Activated naive CD8-positive, alpha-beta T cell (primary cell): ENCODE results near the gene EPHA6.

ENCODE experiments used
- H3K27ac Mint-ChIP-seq: one replicate; pipeline ENCODE4 v1.8.0; 2021; ENCODE audit warnings: mixed read lengths
- H3K27me3 Mint-ChIP-seq: one replicate; pipeline ENCODE4 v1.8.0; 2021; ENCODE audit warnings: mixed read lengths
- H3K36me3 Mint-ChIP-seq: one replicate; pipeline ENCODE4 v1.8.0; 2021; ENCODE audit warnings: mixed read lengths
- H3K4me1 Mint-ChIP-seq: one replicate; pipeline ENCODE4 v1.8.0; 2021; ENCODE audit warnings: low read depth, mixed read lengths
- H3K4me3 Mint-ChIP-seq: one replicate; pipeline ENCODE4 v1.8.0; 2021; ENCODE audit warnings: mild to moderate bottlenecking, mixed read lengths
- H3K9me3 Mint-ChIP-seq: one replicate; pipeline ENCODE4 v1.8.0; 2021; ENCODE audit warnings: low read depth, mixed read lengths

The EPHA6 gene

GRCh38 chr3:97658668-97659285, 844.4 kb downstream of the EPHA6 start:
- no peaks in the 10 kb centered on the region for H3K9me3 Mint-ChIP-seq
- H3K27ac Mint-ChIP-seq = no peak overlapping the region

GRCh38 chr3:97662264-97662663, 847.9 kb downstream of the EPHA6 start:
- Mint-ChIP-seq H3K9me3 (no peaks in the 10 kb centered on the region), H3K27ac (no peak overlapping the region), H3K4me1 (no peaks in the 10 kb centered on the region), H3K36me3 (no peaks in the 10 kb centered on the region), H3K4me3 (no peak overlapping the region), H3K27me3 (peaks cover 2% of the 10 kb centered on the region)

More at GRCh38 chr3:97658668-97659285, 844.4 kb downstream of the EPHA6 start:
- Mint-ChIP-seq H3K27me3 (no peaks in the 10 kb centered on the region), H3K4me3 (no peak overlapping the region), H3K36me3 (no peaks in the 10 kb centered on the region), H3K4me1 (no peaks in the 10 kb centered on the region)

DNA sequence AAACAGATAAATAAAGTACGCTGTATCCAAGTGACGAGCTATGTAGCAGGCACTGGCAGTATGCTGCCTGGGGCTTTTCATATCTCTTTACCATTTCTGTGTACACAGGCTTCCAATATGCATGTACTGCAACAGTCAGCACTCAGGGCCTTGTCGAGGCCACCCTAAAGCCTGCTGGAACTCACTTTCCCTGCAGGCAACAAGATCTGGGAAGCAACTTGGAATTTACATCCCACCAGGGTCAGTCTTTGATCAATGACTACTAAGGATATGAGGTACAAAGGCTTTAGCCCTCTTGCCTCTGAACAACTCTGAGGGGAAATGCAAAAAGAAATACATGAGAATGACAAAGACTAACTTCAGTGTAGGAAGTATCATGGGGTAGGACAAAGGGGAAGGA, 848.4 kb downstream of the EPHA6 start:
- no peaks in the 10 kb centered on the region for H3K36me3 Mint-ChIP-seq
- peaks cover 2% of the 10 kb centered on the region for H3K27me3 Mint-ChIP-seq
- no peaks in the 10 kb centered on the region for H3K4me1 Mint-ChIP-seq
- H3K9me3 Mint-ChIP-seq = no peaks in the 10 kb centered on the region
- H3K4me3 Mint-ChIP-seq = no peak overlapping the region
- no peak overlapping the region for H3K27ac Mint-ChIP-seq

DNA sequence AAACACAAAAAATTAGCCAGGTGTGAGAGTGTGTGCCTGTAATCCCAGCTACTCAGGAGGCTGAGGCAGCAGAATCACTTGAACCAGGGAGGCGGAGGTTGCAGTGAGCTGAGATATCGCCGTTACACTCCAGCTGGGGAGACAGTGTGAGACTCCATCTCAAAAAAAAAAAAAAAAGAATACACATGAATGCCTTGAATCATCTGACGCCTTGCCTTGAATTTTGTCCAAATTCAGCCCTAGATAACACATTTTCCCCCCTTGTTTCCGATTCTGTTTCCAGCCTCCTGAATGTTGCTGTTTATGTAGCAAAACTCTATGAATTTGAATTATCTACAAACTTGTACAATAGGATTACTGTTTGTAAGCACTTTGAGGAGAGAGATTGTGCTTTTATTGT, 851.5 kb downstream of the EPHA6 start:
- no peaks in the 10 kb centered on the region for H3K4me1 Mint-ChIP-seq
- no peaks in the 10 kb centered on the region for H3K9me3 Mint-ChIP-seq
- H3K4me3 Mint-ChIP-seq = no peak overlapping the region

GRCh38 chr3:97670952-97671351, 856.6 kb downstream of the EPHA6 start:
- no peaks in the 10 kb centered on the region for H3K36me3 Mint-ChIP-seq
- no peak overlapping the region for H3K27ac Mint-ChIP-seq
- peaks cover 4% of the 10 kb centered on the region for H3K27me3 Mint-ChIP-seq
- H3K4me1 Mint-ChIP-seq = no peaks in the 10 kb centered on the region
- no peaks in the 10 kb centered on the region for H3K9me3 Mint-ChIP-seq
- no peak overlapping the region for H3K4me3 Mint-ChIP-seq

More for the DNA sequence above, 851.5 kb downstream of the EPHA6 start:
- Mint-ChIP-seq H3K27ac (no peak overlapping the region), H3K36me3 (no peaks in the 10 kb centered on the region), H3K27me3 (peaks cover 4% of the 10 kb centered on the region)

DNA sequence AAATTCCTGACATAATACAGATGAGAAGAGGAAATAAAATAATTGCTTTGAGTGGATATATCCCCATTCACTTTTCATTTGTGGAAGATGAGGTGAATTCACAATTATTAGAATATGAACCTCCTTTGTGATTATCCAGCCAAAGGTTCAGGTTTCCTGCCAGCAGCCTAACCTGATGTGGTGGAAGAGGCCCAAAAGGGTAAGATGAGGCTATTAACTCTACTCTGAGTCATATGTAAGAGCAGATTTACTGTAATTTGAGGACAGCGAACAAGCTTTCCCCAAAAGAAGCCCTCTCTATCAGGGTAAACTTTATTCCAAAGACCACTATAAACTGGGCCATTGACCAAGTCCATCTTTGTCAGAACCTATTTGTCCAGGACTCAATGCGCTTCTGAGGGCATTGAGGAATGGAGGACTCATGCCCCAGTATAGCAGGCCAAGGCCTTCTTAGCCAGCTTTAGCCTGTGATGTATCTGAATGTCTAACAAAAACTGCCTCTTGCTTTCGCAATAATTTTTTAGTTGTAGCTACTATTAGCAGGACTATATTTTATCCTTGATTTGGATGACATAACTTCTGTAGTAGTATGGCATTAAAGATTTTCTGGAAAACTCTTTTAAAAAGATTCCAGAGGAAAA, 859.1 kb downstream of the EPHA6 start:
- no peaks in the 10 kb centered on the region for H3K36me3 Mint-ChIP-seq
- no peaks in the 10 kb centered on the region for H3K27me3 Mint-ChIP-seq
- H3K27ac Mint-ChIP-seq = no peak overlapping the region
- no peak overlapping the region for H3K4me3 Mint-ChIP-seq
- no peaks in the 10 kb centered on the region for H3K4me1 Mint-ChIP-seq
- H3K9me3 Mint-ChIP-seq = no peaks in the 10 kb centered on the region

DNA sequence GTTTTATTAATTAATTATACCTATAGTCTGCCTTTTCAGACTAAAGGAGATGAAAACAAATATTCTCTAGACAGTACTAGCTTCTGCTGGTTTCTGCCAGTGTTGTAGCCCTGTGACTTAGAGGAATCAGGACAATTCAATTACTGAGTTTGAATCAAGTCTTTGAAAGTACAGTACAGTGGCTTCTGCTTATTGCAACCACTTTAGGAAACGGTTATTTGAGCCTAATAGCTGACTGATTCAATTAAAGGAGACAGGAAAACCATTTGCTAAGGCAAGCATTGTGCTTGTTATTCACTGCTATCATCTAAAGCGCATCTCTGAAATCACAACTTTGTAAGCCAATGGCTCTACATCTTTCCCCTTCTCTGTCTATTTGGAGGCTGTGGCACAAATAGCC, 860.1 kb downstream of the EPHA6 start:
- no peaks in the 10 kb centered on the region for H3K9me3 Mint-ChIP-seq

GRCh38 chr3:97680210-97680609, 865.8 kb downstream of the EPHA6 start:
- no peaks in the 10 kb centered on the region for H3K9me3 Mint-ChIP-seq
- no peak overlapping the region for H3K4me3 Mint-ChIP-seq
- no peak overlapping the region for H3K27ac Mint-ChIP-seq
- H3K36me3 Mint-ChIP-seq = no peaks in the 10 kb centered on the region
- H3K4me1 Mint-ChIP-seq = no peaks in the 10 kb centered on the region
- H3K27me3 Mint-ChIP-seq = peaks cover 6% of the 10 kb centered on the region

More for the DNA sequence above, 860.1 kb downstream of the EPHA6 start:
- Mint-ChIP-seq H3K4me1 (no peaks in the 10 kb centered on the region), H3K36me3 (no peaks in the 10 kb centered on the region), H3K27me3 (peaks cover 3% of the 10 kb centered on the region), H3K27ac (no peak overlapping the region), H3K4me3 (no peak overlapping the region)

- Mint-ChIP-seq H3K4me3 (no peak overlapping the region), H3K27me3 (peaks cover 6% of the 10 kb centered on the region), H3K27ac (no peak overlapping the region), H3K4me1 (no peaks in the 10 kb centered on the region), H3K36me3 (no peaks in the 10 kb centered on the region), H3K9me3 (no peaks in the 10 kb centered on the region)
These were observed 866.3 kb downstream of the EPHA6 start for GRCh38 chr3:97680696-97681095.

- H3K36me3 Mint-ChIP-seq = no peaks in the 10 kb centered on the region
- no peaks in the 10 kb centered on the region for H3K4me1 Mint-ChIP-seq
- no peak overlapping the region for H3K27ac Mint-ChIP-seq
- no peaks in the 10 kb centered on the region for H3K9me3 Mint-ChIP-seq
- peaks cover 6% of the 10 kb centered on the region for H3K27me3 Mint-ChIP-seq
- no peak overlapping the region for H3K4me3 Mint-ChIP-seq
These were observed 870.1 kb downstream of the EPHA6 start for GRCh38 chr3:97684490-97684889.

DNA sequence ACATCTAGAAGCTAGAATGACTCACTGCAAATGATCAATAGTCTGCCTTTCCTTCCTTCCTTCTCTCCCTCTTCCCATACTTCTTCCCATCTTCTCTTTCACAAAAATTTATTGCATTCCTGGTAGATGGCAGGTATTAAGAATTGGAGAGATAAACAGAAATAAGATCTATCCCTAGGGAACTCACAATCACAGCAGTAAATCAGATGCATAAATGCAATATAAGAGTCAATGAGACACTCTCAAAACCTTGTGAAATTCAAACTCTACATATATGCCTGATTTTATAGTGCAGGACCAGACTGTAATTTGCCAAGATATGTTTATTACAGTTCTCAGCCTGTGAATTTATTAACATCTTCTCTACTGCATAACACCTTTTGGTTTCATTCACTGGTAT, 871.9 kb downstream of the EPHA6 start:
- Mint-ChIP-seq H3K27me3 (peaks cover 7% of the 10 kb centered on the region), H3K27ac (no peak overlapping the region), H3K36me3 (no peaks in the 10 kb centered on the region), H3K4me1 (no peaks in the 10 kb centered on the region), H3K4me3 (no peak overlapping the region), H3K9me3 (no peaks in the 10 kb centered on the region)

- Mint-ChIP-seq H3K36me3 (no peaks in the 10 kb centered on the region), H3K9me3 (no peaks in the 10 kb centered on the region), H3K4me1 (no peaks in the 10 kb centered on the region), H3K27me3 (peaks cover 7% of the 10 kb centered on the region), H3K4me3 (no peak overlapping the region), H3K27ac (no peak overlapping the region)
These were observed 873.3 kb downstream of the EPHA6 start for GRCh38 chr3:97687734-97688133.

- H3K27ac Mint-ChIP-seq = no peak overlapping the region
- H3K36me3 Mint-ChIP-seq = no peaks in the 10 kb centered on the region
- no peaks in the 10 kb centered on the region for H3K9me3 Mint-ChIP-seq
- no peaks in the 10 kb centered on the region for H3K4me1 Mint-ChIP-seq
- no peak overlapping the region for H3K4me3 Mint-ChIP-seq
- H3K27me3 Mint-ChIP-seq = peaks cover 10% of the 10 kb centered on the region
These were observed 874.7 kb downstream of the EPHA6 start for GRCh38 chr3:97689111-97689510.

DNA sequence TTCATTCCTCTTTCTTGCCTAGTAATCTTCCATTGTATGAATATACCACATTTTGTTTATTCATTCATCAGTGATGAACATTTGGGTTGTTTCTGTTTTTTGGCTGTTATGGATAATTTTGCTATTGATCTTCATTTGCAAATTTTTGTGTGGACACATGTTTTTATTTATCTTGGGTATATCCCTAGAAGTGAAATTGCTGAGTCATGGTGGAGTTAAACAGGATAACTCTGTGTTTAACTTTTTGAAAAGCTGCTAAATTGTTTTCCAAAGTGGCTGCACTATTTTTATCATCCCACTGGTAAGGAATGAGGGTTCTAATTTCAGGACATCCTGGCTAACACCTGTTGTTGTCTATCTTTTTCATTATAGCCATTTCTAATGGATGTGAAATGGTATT, 875.6 kb downstream of the EPHA6 start:
- no peak overlapping the region for H3K4me3 Mint-ChIP-seq
- H3K4me1 Mint-ChIP-seq = no peaks in the 10 kb centered on the region
- H3K36me3 Mint-ChIP-seq = no peaks in the 10 kb centered on the region
- no peaks in the 10 kb centered on the region for H3K9me3 Mint-ChIP-seq
- peaks cover 12% of the 10 kb centered on the region for H3K27me3 Mint-ChIP-seq
- no peak overlapping the region for H3K27ac Mint-ChIP-seq

DNA sequence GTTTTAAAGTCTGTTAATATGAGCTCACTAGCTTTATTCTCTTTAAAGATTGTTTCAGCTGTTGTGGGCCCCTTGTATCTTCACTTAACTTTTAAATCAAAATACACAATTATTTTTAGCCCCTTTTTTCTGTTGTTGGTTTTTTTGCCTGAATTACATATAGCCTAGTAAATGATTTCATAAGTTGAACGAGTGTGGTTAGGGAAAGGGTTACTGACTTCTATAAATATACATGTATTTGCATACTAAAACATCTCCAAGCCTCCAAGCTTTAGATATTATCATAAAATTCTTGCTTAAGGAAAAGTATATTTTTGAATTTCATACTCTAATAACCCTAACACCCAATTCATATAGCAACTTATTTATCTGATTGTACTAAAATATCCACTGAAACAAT, 877.0 kb downstream of the EPHA6 start:
- no peaks in the 10 kb centered on the region for H3K9me3 Mint-ChIP-seq
- H3K27ac Mint-ChIP-seq = no peak overlapping the region
- no peak overlapping the region for H3K4me3 Mint-ChIP-seq
- peaks cover 8% of the 10 kb centered on the region for H3K27me3 Mint-ChIP-seq
- H3K4me1 Mint-ChIP-seq = no peaks in the 10 kb centered on the region
- H3K36me3 Mint-ChIP-seq = no peaks in the 10 kb centered on the region

DNA sequence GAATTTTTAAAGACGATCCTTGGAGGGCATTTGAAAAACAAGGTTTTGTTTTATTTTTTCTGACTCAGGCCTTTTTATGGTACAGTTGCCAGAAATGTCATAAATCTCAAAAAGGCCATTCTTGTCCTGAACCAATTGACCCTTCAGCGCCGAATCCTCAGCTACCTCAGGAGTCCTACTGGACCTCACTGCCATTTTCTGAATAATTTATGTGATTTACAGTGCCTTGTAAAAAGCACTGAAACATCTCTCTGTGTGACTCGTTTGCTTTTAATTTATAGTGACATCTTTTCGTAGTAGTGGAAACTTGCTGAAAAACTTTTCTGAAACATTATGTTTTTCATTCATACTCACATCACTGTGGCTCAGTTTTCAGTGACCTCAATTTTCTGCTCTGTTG, 878.0 kb downstream of the EPHA6 start:
- no peak overlapping the region for H3K27ac Mint-ChIP-seq
- no peaks in the 10 kb centered on the region for H3K4me1 Mint-ChIP-seq
- H3K9me3 Mint-ChIP-seq = no peaks in the 10 kb centered on the region
- no peaks in the 10 kb centered on the region for H3K36me3 Mint-ChIP-seq
- H3K27me3 Mint-ChIP-seq = peaks cover 8% of the 10 kb centered on the region
- no peak overlapping the region for H3K4me3 Mint-ChIP-seq
